ENCODE results near the gene PFKL.
"Not testable (repeated sequence)": the region's sequence is repeated elsewhere in the genome, so short reads cannot be mapped to it uniquely, and the experiment has no call there.

PFKL gene

DNA sequence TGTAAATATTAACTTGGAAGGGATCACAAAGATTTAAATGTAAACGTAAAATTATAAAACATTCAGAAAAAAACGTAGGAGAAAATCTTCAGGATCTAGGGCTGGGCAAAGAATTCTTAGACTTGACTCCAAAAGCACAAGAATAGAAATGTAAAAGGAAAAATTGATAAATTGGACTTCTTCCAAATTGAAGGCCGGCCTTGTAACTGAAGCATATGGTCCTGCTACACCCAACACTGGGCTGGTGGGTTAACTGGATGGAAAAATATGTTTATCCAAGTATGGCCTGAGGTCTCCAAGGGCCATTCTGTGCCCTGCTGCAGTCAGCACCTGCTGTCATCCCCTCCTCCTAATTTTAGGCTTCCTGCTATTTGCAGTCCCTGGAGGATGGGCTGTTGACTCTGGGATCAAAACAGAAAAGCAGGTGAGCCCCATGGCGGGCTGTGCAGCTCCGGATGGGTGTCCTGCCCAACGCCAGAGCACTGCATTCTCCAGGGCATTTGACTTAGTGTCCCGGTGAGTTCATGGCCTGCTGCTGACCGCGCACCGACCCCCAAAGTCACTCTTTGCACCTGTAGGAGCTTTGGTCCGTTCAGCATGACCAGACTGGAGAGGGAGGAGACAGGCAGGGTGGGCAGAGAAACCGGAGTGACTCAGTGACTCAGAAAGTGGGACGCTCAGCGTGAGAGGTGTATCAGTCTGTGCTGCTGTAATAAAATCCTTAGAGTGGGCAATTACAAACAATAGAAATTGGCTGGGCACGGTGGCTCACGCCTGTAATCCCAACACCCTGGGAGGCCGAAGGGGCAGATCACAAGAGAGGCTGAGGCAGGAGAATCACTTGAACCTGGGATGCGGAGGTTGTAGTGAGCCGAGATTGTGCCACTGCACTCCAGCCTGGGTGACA lies 20.2 kb upstream of the PFKL start:
- DNase-seq (ENCODE audit: extremely low read depth, low read depth), result no peak
- TF ChIP-seq, protein P1, sequence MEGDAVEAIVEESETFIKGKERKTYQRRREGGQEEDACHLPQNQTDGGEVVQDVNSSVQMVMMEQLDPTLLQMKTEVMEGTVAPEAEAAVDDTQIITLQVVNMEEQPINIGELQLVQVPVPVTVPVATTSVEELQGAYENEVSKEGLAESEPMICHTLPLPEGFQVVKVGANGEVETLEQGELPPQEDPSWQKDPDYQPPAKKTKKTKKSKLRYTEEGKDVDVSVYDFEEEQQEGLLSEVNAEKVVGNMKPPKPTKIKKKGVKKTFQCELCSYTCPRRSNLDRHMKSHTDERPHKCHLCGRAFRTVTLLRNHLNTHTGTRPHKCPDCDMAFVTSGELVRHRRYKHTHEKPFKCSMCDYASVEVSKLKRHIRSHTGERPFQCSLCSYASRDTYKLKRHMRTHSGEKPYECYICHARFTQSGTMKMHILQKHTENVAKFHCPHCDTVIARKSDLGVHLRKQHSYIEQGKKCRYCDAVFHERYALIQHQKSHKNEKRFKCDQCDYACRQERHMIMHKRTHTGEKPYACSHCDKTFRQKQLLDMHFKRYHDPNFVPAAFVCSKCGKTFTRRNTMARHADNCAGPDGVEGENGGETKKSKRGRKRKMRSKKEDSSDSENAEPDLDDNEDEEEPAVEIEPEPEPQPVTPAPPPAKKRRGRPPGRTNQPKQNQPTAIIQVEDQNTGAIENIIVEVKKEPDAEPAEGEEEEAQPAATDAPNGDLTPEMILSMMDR (IDR thresholded peaks at IDR 0.05; ENCODE audit: low read depth, low read length), result no peak

DNA sequence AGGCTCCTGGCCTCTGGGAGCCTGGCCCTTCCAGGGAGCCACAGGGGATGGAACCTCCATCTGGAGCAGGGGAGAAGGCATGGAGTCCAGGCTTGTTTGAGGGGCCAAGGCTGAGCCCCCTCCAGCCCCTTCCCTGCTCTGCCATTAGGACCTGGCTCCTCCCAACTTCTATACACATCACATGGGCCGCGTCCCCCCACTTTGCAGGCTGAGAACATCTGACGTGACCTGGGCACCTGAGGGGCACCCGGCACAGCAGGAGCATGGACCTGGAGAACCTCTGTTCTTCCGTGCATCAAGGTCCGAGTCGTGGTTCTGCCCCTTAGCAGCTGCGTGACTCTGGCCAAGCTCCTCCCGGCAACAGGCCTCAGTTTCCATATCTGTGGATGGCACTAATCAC lies 18.1 kb upstream of the PFKL start:
- TF ChIP-seq, protein P1 (IDR thresholded peaks at IDR 0.05; ENCODE audit: low read depth, low read length), result no peak
- no peak for DNase-seq (ENCODE audit: extremely low read depth, low read depth)

DNA sequence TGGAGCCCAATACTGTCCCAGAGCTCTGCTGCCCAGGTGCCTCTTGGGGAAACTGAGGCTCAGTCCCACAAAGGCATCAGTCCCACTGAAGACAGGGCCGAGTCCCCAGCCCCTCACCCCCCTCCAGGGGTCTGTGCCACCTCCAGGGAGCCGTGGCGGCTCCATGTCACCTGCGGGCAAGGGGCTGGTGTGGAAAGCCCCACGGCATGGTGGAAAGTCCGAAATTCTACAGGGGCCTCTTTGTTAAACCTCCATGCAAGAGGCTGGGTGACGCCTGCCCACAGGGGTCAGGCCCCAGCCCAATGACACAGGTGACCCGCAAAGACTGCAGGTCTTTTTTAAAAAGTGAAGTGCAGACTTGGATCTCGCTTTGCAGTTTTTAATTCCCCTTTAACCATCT lies 17.5 kb upstream of the PFKL start:
- TF ChIP-seq, protein P1 (IDR thresholded peaks at IDR 0.05; ENCODE audit: low read depth, low read length), result no peak
- DNase-seq (ENCODE audit: extremely low read depth, low read depth), result no peak

DNA sequence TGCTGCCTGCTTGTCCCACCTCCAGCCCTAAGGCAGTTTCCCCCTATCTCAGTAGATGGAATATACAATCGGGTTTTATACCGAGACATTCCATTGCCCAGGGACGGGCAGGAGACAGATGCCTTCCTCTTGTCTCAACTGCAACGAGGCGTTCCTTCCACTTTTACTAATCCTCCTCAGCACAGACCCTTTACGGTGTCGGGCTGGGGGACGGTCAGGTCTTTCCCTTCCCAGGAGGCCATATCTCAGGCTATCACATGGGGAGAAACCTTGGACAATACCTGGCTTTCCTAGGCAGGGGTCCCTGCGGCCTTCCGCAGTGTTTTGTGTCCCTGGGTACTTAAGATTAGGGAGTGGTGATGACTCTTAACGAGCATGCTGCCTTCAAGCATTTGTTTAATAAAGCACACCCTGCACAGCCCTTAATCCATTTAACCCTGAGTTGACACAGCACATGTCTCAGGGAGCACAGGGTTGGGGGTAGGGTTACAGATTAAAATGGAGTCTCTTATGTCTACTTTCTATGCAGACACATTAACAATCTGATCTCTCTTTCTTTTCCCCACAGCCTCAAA lies 16.6 kb upstream of the PFKL start:
- not testable (repeated sequence) for DNase-seq (ENCODE audit: extremely low read depth, low read depth)

DNA sequence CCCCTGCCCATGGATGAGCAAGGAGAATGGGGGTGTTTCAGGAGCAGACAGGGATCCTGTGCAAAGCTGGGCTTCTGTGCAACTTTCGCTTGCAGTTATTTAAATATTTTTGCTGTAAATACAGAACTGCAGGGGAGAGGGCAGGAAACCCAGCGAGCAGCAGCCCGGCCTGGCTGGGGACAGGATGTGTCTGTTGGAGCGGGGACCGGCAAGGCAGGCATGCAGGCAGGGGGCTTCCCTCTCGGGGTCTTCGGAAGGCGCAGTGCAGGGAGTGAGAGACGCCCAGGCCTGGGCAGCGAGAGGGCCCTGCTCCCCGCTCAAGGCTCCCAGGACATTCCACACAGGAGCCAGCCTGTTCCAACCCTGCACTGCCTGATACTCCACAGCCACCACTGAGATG lies 15.9 kb upstream of the PFKL start:
- TF ChIP-seq, protein P1 (IDR thresholded peaks at IDR 0.05; ENCODE audit: low read depth, low read length), result no peak
- no peak for DNase-seq (ENCODE audit: extremely low read depth, low read depth)

DNA sequence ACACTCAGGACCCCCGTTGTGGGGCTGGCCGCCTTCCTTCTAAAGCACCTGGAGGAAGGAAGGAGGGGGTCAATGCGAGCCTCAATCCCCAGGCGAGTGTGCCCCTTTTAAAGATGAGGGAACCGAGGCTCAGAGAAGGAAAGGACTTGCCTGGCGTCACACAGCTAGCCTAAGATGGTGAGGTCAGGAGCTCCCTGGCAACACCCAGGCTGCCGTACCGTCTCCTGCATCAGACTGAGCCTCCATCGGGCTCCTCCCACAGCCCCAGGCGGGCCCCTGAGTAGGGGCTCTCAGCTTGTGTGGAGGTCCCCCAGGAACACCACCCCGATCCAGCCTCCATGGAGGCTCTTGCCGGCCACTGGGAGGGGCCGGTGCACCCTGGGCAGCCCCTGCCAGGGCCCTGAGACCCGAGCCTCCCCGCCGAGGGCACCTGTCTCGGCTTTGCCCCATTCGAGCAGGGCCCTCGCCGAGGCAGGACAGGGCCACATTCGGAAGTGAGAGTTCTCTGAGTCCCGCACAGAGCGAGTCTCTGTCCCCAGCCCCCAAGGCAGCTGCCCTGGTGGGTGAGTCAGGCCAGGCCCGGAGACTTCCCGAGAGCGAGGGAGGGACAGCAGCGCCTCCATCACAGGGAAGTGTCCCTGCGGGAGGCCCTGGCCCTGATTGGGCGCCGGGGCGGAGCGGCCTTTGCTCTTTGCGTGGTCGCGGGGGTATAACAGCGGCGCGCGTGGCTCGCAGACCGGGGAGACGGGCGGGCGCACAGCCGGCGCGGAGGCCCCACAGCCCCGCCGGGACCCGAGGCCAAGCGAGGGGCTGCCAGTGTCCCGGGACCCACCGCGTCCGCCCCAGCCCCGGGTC lies 14.5 kb upstream of the PFKL start, which contains the start of gene AIRE:
Gene AIRE, plus strand, starts transcription at position 739 of the 855 bp plus-strand sequence. CDS start 131 bp downstream, outside the sequence.
- no peak for DNase-seq (ENCODE audit: extremely low read depth, low read depth)
- TF ChIP-seq, protein P1 (IDR thresholded peaks at IDR 0.05; ENCODE audit: low read depth, low read length), result no peak

DNA sequence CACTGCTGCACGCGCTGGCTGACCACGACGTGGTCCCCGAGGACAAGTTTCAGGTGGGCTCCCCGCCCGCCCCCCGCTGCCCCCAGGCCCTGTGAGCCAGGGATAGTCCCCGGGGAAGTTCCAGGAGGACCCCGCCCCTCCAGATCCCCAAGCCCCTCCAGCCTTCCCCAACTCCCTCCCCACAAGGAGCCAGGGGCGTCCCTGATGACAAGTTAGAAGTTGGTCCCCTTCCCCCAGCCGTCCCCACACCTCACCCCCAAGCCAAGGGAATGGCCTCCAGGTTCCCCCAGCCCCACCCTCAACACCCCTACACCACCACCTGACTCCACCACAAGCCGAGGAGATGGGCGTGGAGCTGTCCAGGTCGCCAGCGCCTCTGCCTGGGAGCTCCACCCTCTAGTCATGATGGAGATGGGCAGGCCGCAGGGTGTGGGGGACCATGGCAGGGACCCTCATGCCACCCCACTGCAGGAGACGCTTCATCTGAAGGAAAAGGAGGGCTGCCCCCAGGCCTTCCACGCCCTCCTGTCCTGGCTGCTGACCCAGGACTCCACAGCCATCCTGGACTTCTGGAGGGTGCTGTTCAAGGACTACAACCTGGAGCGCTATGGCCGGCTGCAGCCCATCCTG lies 13.7 kb upstream of the PFKL start:
- DNase-seq (ENCODE audit: extremely low read depth, low read depth), result no peak
- TF ChIP-seq, protein P1 (IDR thresholded peaks at IDR 0.05; ENCODE audit: low read depth, low read length), result no peak

Measured in AG09319 (cell line).